ENCODE measurements around the gene AIF1L. TPM values are rescaled to one million over a fixed set of nuclear protein-coding genes. Genes with fewer than 3 reads are reported as not detected.

The AIF1L gene
- total RNA-seq, 1 donor from 2014 or later = not detected

GRCh38 chr9:131068076-131068816, 28.1 kb upstream of the AIF1L start:
- DNase-seq = no peak
- no peaks in the 10 kb centered on the region for H3K9me3 Mint-ChIP-seq

GRCh38 chr9:131069699-131070098, 26.6 kb upstream of the AIF1L start:
- H3K4me1 Mint-ChIP-seq = no peaks in the 10 kb centered on the region
- no peaks in the 10 kb centered on the region for H3K27me3 Mint-ChIP-seq
- ChIA-PET CTCF (no interaction called here), POLR2A (no interaction called here)
- TF ChIP-seq CTCF (IDR thresholded peaks at IDR 0.05) = no peak
- no peak for DNase-seq
- H3K36me3 Mint-ChIP-seq (ENCODE audit: low read depth) = no peaks in the 10 kb centered on the region
- no peak overlapping the region for H3K4me3 Mint-ChIP-seq
- H3K27ac Mint-ChIP-seq = no peak overlapping the region
- no peaks in the 10 kb centered on the region for H3K9me3 Mint-ChIP-seq
- ATAC-seq (ENCODE audit: low read depth) = no peak
- intact Hi-C loops (cut with micrococcal nuclease) = no loop called here

More at GRCh38 chr9:131068076-131068816, 28.1 kb upstream of the AIF1L start:
- no peak overlapping the region for H3K4me3 Mint-ChIP-seq
- TF ChIP-seq CTCF (IDR thresholded peaks at IDR 0.05) = no peak
- H3K4me1 Mint-ChIP-seq = no peaks in the 10 kb centered on the region
- no peaks in the 10 kb centered on the region for H3K36me3 Mint-ChIP-seq (ENCODE audit: low read depth)
- no peaks in the 10 kb centered on the region for H3K27me3 Mint-ChIP-seq
- ATAC-seq (ENCODE audit: low read depth) = no peak
- no peak overlapping the region for H3K27ac Mint-ChIP-seq
- CTCF ChIA-PET = no interaction called here
- POLR2A ChIA-PET = no interaction called here
- intact Hi-C loops (cut with micrococcal nuclease) = no loop called here

GRCh38 chr9:131072107-131072870, 24.0 kb upstream of the AIF1L start:
- intact Hi-C loops (cut with micrococcal nuclease) = no loop called here
- CTCF ChIA-PET = no interaction called here

GRCh38 chr9:131072871-131073237, 23.5 kb upstream of the AIF1L start:
- Mint-ChIP-seq H3K27ac (no peak overlapping the region), H3K36me3 (ENCODE audit: low read depth) (no peaks in the 10 kb centered on the region), H3K4me3 (no peak overlapping the region), H3K27me3 (no peaks in the 10 kb centered on the region), H3K4me1 (no peaks in the 10 kb centered on the region), H3K9me3 (no peaks in the 10 kb centered on the region)
- ATAC-seq (ENCODE audit: low read depth) (no peak), DNase-seq (no peak)
- CTCF ChIA-PET = no interaction called here
- intact Hi-C loops (cut with micrococcal nuclease) = no loop called here
- POLR2A ChIA-PET = no interaction called here
- no peak for TF ChIP-seq CTCF (IDR thresholded peaks at IDR 0.05)

More at GRCh38 chr9:131072107-131072870, 24.0 kb upstream of the AIF1L start:
- Mint-ChIP-seq H3K27me3 (no peaks in the 10 kb centered on the region), H3K36me3 (ENCODE audit: low read depth) (no peaks in the 10 kb centered on the region), H3K4me3 (no peak overlapping the region), H3K27ac (no peak overlapping the region), H3K4me1 (no peaks in the 10 kb centered on the region), H3K9me3 (no peaks in the 10 kb centered on the region)
- no peak for DNase-seq
- no peak for TF ChIP-seq CTCF (IDR thresholded peaks at IDR 0.05)
- POLR2A ChIA-PET = no interaction called here
- ATAC-seq (ENCODE audit: low read depth) = no peak

GRCh38 chr9:131076347-131077195, 19.8 kb upstream of the AIF1L start:
- no peak for ATAC-seq (ENCODE audit: low read depth)
- Mint-ChIP-seq H3K9me3 (no peaks in the 10 kb centered on the region), H3K27ac (no peak overlapping the region), H3K36me3 (ENCODE audit: low read depth) (no peaks in the 10 kb centered on the region), H3K4me1 (no peaks in the 10 kb centered on the region), H3K4me3 (no peak overlapping the region), H3K27me3 (no peaks in the 10 kb centered on the region)
- ChIA-PET CTCF (no interaction called here), POLR2A (no interaction called here)
- intact Hi-C loops (cut with micrococcal nuclease) = no loop called here
- DNase-seq = no peak
- no peak for TF ChIP-seq CTCF (IDR thresholded peaks at IDR 0.05)

Measured in activated B cell treated with CpG ODN at 0.5 μM for 24 hours (primary cell).